Suprapubic skin (tissue), 4 donors: ENCODE data around the gene PDE7B. TPM values are rescaled to one million over a fixed set of nuclear protein-coding genes. Genes with fewer than 3 reads are reported as not detected.

Experiments
- DNase-seq, 2 donors: peaks; one replicate each; pipeline ENCODE4 v3.0.0-alpha.2; 2019; ENCODE audit warnings: low spot score in 2 of 2
- H3K27ac ChIP-seq: fragments of 200-600 bp; sonication (generic); one replicate; pipeline ENCODE4 v1.5.1; 2019
- H3K27me3 ChIP-seq: fragments of 200-600 bp; sonication (generic); one replicate; pipeline ENCODE4 v1.5.1; 2019
- H3K36me3 ChIP-seq: fragments of 200-600 bp; sonication (generic); one replicate; pipeline ENCODE4 v1.5.1; 2019
- H3K4me1 ChIP-seq: fragments of 200-600 bp; sonication (generic); one replicate; pipeline ENCODE4 v1.5.1; 2019
- H3K4me3 ChIP-seq: fragments of 200-600 bp; sonication (generic); one replicate; pipeline ENCODE4 v1.5.1; 2019; ENCODE audit warnings: mild to moderate bottlenecking
- H3K9me3 ChIP-seq: fragments of 200-600 bp; sonication (generic); one replicate; pipeline ENCODE4 v1.5.1; 2019
- EP300 ChIP-seq: sonication (generic); formaldehyde crosslinking; IDR thresholded peaks from one replicate; pipeline ENCODE4 v1.6.1; 2017; ENCODE audit warnings: antibody characterized with exemption
- POLR2A ChIP-seq, 2 donors: fragments of 450-650 bp; IDR thresholded peaks; one replicate each; pipeline ENCODE4 v1.6.1; 2017; ENCODE audit warnings: antibody characterized with exemption in 2 of 2, mild to moderate bottlenecking in 2 of 2, moderate library complexity in 2 of 2
- POLR2AphosphoS5 ChIP-seq, 3 donors: sonication (generic); formaldehyde crosslinking; IDR thresholded peaks; one replicate each; pipeline ENCODE4 v1.6.1; 2017; ENCODE audit warnings: antibody characterized with exemption in 3 of 3
- WGBS: methylation state at CpG from one replicate; pipeline ENCODE4 v1.1.5; 2018; 5-methylcytosine and 5-hydroxymethylcytosine counted together
- total RNA-seq, 4 donors: library from RNA; depleted of rRNA; stranded (reverse); fragments of >200 nt; gene quantifications; one replicate each; pipeline ENCODE4 v1.1.0, GENCODE V29; 2016
- TF ChIP-seq, protein P1 (sequence below), 2 donors: fragments of 200-600 bp in 1 of 2; fragments of 450-650 bp in 1 of 2; sonication (generic) in 1 of 2; IDR thresholded peaks; one replicate each; pipeline ENCODE4 v1.5.1; 2016 to 2019; ENCODE audit warnings: antibody characterized with exemption in 2 of 2, mild to moderate bottlenecking in 1 of 2, moderate library complexity in 1 of 2

Gene PDE7B
- total RNA-seq, 4 donors from 2014 or later = 0.26 to 1.2 (median 0.62) TPM

DNA sequence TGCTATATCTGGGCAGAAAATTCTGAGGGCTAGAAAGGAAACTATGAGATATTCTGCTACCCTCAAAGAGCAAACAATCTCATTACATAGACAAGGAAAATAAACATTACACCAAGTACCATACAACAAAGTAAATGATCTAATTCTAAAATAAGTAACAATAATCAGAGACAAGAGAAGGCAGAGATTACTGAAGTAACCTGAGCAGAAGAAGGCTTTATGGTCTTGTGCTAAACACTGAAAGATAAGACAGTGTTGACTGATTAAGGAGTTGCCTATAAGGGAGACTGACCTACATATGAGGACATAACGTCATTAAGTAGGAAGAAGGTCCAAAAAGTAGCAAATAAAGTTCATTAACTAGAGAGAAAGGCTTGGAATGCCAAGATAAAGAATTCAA, 264.4 kb downstream of the PDE7B start:
- WGBS = 76% methylated on average over 1 of the region's 1 CpG
- H3K36me3 ChIP-seq = no peaks in the 10 kb centered on the region
- H3K27me3 ChIP-seq = no peaks in the 10 kb centered on the region
- no peak for DNase-seq
- TF ChIP-seq, protein P1, sequence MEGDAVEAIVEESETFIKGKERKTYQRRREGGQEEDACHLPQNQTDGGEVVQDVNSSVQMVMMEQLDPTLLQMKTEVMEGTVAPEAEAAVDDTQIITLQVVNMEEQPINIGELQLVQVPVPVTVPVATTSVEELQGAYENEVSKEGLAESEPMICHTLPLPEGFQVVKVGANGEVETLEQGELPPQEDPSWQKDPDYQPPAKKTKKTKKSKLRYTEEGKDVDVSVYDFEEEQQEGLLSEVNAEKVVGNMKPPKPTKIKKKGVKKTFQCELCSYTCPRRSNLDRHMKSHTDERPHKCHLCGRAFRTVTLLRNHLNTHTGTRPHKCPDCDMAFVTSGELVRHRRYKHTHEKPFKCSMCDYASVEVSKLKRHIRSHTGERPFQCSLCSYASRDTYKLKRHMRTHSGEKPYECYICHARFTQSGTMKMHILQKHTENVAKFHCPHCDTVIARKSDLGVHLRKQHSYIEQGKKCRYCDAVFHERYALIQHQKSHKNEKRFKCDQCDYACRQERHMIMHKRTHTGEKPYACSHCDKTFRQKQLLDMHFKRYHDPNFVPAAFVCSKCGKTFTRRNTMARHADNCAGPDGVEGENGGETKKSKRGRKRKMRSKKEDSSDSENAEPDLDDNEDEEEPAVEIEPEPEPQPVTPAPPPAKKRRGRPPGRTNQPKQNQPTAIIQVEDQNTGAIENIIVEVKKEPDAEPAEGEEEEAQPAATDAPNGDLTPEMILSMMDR (IDR thresholded peaks at IDR 0.05) = no peak
- no peak for TF ChIP-seq EP300
- no peak for TF ChIP-seq POLR2A (IDR thresholded peaks at IDR 0.05)
- no peak for TF ChIP-seq POLR2AphosphoS5 (IDR thresholded peaks at IDR 0.05)
- H3K4me3 ChIP-seq = no peak overlapping the region
- peaks cover 20% of the 10 kb centered on the region for H3K4me1 ChIP-seq
- no peaks in the 10 kb centered on the region for H3K9me3 ChIP-seq
- H3K27ac ChIP-seq = no peak overlapping the region

DNA sequence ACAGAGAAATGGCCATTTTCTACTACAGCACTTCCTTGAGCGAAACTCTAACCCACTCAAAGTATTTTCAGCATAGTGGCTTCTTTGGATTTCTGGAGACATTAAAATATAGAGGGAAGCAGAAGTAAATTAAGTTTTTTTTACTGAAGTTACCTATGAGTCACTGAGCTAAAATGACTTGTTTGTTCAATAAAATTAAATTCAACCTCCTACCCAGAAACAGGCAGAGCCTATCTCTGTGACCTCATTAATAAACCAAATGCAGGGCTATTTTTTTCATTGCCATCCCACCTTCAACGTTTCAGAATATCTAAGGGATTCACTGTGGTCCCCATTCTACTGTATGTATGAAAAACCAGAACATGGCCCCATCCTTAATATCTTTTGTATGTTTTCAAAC, 265.6 kb downstream of the PDE7B start:
- H3K4me3 ChIP-seq = no peak overlapping the region
- H3K27ac ChIP-seq = no peak overlapping the region
- peaks cover 20% of the 10 kb centered on the region for H3K4me1 ChIP-seq
- H3K36me3 ChIP-seq = no peaks in the 10 kb centered on the region
- WGBS = 89% methylated on average over 2 of the region's 2 CpGs
- H3K9me3 ChIP-seq = no peaks in the 10 kb centered on the region
- no peak for TF ChIP-seq POLR2A (IDR thresholded peaks at IDR 0.05)
- no peaks in the 10 kb centered on the region for H3K27me3 ChIP-seq
- no peak for DNase-seq

DNA sequence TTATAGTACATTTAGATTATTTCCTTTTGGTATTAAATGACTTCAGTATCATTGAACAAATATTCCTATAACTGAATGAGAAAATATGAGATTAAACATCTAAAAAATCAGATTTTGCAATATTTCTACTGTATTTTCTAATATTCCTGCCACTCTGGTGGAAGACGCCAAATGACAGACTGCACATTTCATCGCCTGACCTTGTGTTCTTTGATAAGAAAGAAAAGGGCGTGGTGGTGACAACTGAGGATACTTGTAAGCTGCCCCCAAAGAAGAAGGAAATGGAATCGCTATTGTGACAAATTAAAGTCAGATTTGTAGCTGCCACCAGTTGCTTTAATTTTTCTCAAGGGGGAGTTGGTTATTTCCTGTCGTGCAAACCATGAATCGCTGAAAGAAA, 267.3 kb downstream of the PDE7B start:
- Histone ChIP-seq H3K27me3 (no peaks in the 10 kb centered on the region), H3K4me3 (no peak overlapping the region)
- 49% methylated on average over 6 of the region's 6 CpGs for WGBS

DNA sequence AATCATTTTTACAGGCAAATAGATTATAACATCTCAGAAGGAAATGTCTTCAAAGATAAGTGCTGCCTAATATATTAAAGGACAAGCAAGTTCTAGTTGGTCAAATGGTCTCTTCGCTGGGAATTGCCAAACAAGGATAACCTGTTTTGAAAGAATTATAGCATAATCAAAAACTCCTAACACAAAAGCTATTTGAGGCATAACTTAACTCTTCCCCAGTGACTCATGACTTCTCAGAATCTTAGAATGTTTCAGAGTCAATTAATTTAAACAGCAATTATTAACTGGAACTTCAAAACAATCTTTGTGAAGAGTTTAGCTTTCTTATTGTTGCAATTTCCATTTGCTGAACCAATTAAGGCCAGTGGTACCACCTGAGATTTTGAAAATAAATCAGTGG, 272.0 kb downstream of the PDE7B start:
- no peak for DNase-seq
- H3K4me1 ChIP-seq = no peaks in the 10 kb centered on the region
- no peak overlapping the region for H3K27ac ChIP-seq
- no peaks in the 10 kb centered on the region for H3K27me3 ChIP-seq
- no peak for TF ChIP-seq EP300
- TF ChIP-seq POLR2A (IDR thresholded peaks at IDR 0.05) = no peak
- TF ChIP-seq, protein P1 (IDR thresholded peaks at IDR 0.05) = no peak
- TF ChIP-seq POLR2AphosphoS5 (IDR thresholded peaks at IDR 0.05) = no peak
- 35% methylated on average over 1 of the region's 1 CpG for WGBS
- H3K9me3 ChIP-seq = no peaks in the 10 kb centered on the region
- H3K4me3 ChIP-seq = no peak overlapping the region
- no peaks in the 10 kb centered on the region for H3K36me3 ChIP-seq

More for the DNA sequence above, 267.3 kb downstream of the PDE7B start:
- H3K4me1 ChIP-seq = peaks cover 13% of the 10 kb centered on the region
- H3K36me3 ChIP-seq = no peaks in the 10 kb centered on the region
- no peaks in the 10 kb centered on the region for H3K9me3 ChIP-seq
- H3K27ac ChIP-seq = no peak overlapping the region
- TF ChIP-seq POLR2A (IDR thresholded peaks at IDR 0.05) = no peak
- TF ChIP-seq EP300 = no peak
- TF ChIP-seq, protein P1 (IDR thresholded peaks at IDR 0.05) = no peak
- no peak for TF ChIP-seq POLR2AphosphoS5 (IDR thresholded peaks at IDR 0.05)
- no peak for DNase-seq

DNA sequence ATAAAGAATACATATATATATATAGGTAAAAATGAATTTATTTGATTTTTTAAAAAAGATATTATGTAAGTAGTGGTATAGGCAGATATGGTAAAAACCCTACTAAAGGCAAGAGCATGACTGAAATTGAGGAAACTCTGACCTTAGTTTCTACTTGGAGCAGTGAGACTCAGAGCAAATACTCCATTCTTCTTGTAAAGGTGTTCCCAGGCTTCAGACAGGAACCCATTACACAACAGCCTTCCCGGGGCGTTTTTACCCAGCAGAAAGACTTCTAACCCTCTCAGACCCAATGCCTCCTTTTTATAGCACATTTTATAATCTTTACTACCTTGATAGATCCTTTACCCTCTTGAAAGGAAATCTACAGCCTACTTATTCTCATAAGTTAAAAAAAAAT, 274.1 kb downstream of the PDE7B start:
- H3K36me3 ChIP-seq = no peaks in the 10 kb centered on the region
- WGBS = 98% methylated on average over 2 of the region's 2 CpGs
- no peak overlapping the region for H3K4me3 ChIP-seq
- no peak for TF ChIP-seq POLR2AphosphoS5 (IDR thresholded peaks at IDR 0.05)
- H3K9me3 ChIP-seq = no peaks in the 10 kb centered on the region
- DNase-seq = no peak
- H3K27ac ChIP-seq = no peak overlapping the region
- no peaks in the 10 kb centered on the region for H3K27me3 ChIP-seq
- no peaks in the 10 kb centered on the region for H3K4me1 ChIP-seq

DNA sequence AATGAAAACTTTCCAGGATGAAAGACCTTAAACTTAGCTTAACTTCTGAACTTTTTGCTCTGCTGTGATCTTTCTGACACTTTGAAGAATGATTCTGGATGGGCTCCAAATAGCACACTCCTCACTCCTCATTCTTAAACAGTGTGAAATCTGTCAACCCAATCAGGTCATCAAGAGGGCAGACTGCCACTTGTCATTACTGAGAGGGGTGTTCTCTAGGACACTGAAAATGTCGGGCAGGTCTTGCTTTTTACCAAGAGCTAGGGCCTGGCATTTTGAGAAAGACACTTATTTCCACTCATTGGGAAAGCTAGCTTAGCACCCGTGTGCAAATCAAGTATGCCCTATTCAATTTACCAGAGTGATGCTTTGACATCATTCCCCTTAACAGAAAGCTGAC, 276.4 kb downstream of the PDE7B start:
- TF ChIP-seq, protein P1 (IDR thresholded peaks at IDR 0.05) = no peak
- TF ChIP-seq EP300 = no peak
- no peak for TF ChIP-seq POLR2AphosphoS5 (IDR thresholded peaks at IDR 0.05)
- TF ChIP-seq POLR2A (IDR thresholded peaks at IDR 0.05) = no peak
- no peaks in the 10 kb centered on the region for H3K36me3 ChIP-seq
- DNase-seq = no peak
- H3K27ac ChIP-seq = no peak overlapping the region
- no peaks in the 10 kb centered on the region for H3K27me3 ChIP-seq
- H3K4me1 ChIP-seq = no peaks in the 10 kb centered on the region
- WGBS = 59% methylated on average over 2 of the region's 2 CpGs
- H3K4me3 ChIP-seq = no peak overlapping the region
- H3K9me3 ChIP-seq = no peaks in the 10 kb centered on the region
